ENCODE results near the gene MRM1. TPM values are rescaled to one million over a fixed set of nuclear protein-coding genes. Genes with fewer than 3 reads are reported as not detected.

Gene MRM1, protein sequence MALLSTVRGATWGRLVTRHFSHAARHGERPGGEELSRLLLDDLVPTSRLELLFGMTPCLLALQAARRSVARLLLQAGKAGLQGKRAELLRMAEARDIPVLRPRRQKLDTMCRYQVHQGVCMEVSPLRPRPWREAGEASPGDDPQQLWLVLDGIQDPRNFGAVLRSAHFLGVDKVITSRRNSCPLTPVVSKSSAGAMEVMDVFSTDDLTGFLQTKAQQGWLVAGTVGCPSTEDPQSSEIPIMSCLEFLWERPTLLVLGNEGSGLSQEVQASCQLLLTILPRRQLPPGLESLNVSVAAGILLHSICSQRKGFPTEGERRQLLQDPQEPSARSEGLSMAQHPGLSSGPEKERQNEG
- total RNA-seq (1 to 10 TPM; 2.7 to 4.2 TPM), polyA plus RNA-seq (ENCODE audit: insufficient read length in 2 of 2) (1 to 10 TPM; 3.9 to 6.1 TPM)
- long read RNA-seq, donor 1, partial matches to known transcripts: 0 of 1 reads
- long read RNA-seq, donor 1, other reads (novel, unspliced or antisense): 0 of 1 reads
- long read RNA-seq, donor 2: 0 reads
- long read RNA-seq, donor 3: 0 reads
- long read RNA-seq, donor 4, partial matches to known transcripts: 0 of 2 reads
- long read RNA-seq, donor 4, other reads (novel, unspliced or antisense): 0 of 2 reads

DNA sequence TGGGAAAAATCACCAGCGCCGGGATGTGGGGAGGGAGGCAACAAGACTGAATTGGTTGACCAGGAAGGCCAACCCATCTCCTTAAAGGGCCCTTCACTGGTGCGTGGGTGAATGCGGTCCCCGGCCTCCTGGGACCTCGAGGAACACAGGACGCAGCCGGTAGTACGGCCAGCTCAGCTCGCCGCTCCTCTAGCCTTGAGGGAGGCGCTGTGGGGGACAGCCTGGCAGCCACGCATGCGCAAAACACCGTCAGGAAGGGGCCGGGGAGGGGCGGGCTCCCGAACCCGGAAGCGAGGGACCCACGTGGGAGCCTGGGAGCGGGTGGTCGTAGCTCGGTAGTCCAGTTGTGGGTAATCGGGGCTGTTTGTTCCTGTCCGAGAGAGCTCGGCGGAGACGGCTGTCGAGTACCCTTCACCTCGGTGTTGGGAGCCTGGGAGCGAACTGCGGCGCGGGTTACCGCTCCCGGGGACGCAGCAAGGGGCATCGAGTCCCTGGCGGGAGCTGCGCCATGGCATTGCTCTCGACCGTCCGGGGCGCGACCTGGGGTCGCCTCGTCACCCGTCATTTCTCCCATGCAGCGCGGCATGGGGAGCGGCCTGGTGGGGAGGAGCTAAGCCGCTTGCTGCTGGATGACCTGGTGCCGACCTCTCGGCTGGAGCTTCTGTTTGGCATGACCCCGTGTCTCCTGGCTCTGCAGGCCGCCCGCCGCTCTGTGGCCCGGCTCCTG, at the start of gene MRM1:
Gene MRM1 (plus strand): TSS at position 281 of the 727 bp plus-strand sequence. CDS start 228 bp downstream, at position 509.
- Histone ChIP-seq H3K27ac (ENCODE audit: low read depth, low read length) (peak within 1 kb of the TSS; percentile 64), H3K27me3 (ENCODE audit: control insufficient read depth, insufficient read depth, low read length) (no peaks in the 10 kb centered on the region), H3K9me3 (ENCODE audit: control insufficient read depth, insufficient read depth, low read length) (no peaks in the 10 kb centered on the region), H3K4me1 (ENCODE audit: control insufficient read depth, insufficient read depth, low read length) (peaks cover 22% of the 10 kb centered on the region), H3K4me3 (ENCODE audit: low read depth, low read length) (peak within 1 kb of the TSS; percentile 87), H3K36me3 (ENCODE audit: control insufficient read depth, insufficient read depth, low read length) (peaks cover 35% of the 10 kb centered on the region)
- peak; percentile 79 to 98 (median 88) for DNase-seq (ENCODE audit: low read depth in 4 of 6, low spot score in 6 of 6)
- WGBS (ENCODE audit: insufficient coverage): 0% methylated on average over 60 of the region's 60 CpGs

DNA sequence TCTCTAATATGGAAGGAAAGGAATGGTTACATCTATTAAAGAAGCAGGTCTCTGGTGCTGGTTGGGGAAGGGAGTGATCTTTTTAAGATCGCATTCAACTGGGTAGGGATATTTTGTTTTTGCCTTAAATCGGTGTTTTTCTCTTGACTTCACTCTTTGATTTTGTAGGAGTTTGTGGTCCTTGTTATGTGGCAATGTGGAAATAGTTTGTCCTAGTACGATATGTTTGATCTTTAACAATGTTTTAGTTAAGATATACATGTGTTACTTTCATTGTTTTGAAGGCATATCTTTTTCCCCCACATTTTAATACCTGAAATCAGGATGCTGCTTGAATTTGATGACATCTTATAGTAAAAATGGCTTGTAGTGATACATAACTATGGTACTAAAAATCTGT, 47.9 kb upstream of the MRM1 start:
- no peaks in the 10 kb centered on the region for H3K9me3 ChIP-seq (ENCODE audit: control insufficient read depth, insufficient read depth, low read length)
- no peaks in the 10 kb centered on the region for H3K27me3 ChIP-seq (ENCODE audit: control insufficient read depth, insufficient read depth, low read length)
- peaks cover 17% of the 10 kb centered on the region for H3K36me3 ChIP-seq (ENCODE audit: control insufficient read depth, insufficient read depth, low read length)
- no peak for DNase-seq (ENCODE audit: low read depth in 4 of 6, low spot score in 6 of 6)
- no peak overlapping the region for H3K4me3 ChIP-seq (ENCODE audit: low read depth, low read length)
- H3K27ac ChIP-seq (ENCODE audit: low read depth, low read length): no peak overlapping the region
- H3K4me1 ChIP-seq (ENCODE audit: control insufficient read depth, insufficient read depth, low read length): no peaks in the 10 kb centered on the region
- WGBS (ENCODE audit: insufficient coverage): 100% methylated on average over 1 of the region's 3 CpGs

DNA sequence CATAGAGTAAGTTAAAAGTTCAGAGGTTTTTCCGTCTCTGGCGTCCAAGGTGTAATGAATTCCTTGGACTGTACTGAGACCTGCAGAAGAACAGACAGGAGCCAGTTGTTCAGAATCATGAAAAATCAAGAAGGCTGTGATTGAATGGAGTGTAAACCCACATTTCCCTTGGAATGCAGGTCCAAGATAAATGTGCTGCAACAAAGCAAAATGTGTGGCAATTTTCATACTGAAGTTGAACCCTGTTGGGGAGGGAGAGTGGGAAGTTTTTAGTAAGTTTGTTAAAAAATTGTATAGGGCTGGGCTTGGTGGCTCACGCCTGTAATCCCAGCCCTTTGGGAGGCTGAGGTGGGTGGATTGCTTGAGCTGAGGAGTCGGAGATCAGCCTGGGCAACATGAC, 35.3 kb upstream of the MRM1 start:
- Histone ChIP-seq H3K9me3 (ENCODE audit: control insufficient read depth, insufficient read depth, low read length) (no peaks in the 10 kb centered on the region), H3K4me3 (ENCODE audit: low read depth, low read length) (no peak overlapping the region), H3K4me1 (ENCODE audit: control insufficient read depth, insufficient read depth, low read length) (no peaks in the 10 kb centered on the region), H3K36me3 (ENCODE audit: control insufficient read depth, insufficient read depth, low read length) (peaks cover 49% of the 10 kb centered on the region), H3K27me3 (ENCODE audit: control insufficient read depth, insufficient read depth, low read length) (no peaks in the 10 kb centered on the region), H3K27ac (ENCODE audit: low read depth, low read length) (no peak overlapping the region)
- WGBS (ENCODE audit: insufficient coverage): 93% methylated on average over 3 of the region's 4 CpGs
- DNase-seq (ENCODE audit: low read depth in 4 of 6, low spot score in 6 of 6): no peak

DNA sequence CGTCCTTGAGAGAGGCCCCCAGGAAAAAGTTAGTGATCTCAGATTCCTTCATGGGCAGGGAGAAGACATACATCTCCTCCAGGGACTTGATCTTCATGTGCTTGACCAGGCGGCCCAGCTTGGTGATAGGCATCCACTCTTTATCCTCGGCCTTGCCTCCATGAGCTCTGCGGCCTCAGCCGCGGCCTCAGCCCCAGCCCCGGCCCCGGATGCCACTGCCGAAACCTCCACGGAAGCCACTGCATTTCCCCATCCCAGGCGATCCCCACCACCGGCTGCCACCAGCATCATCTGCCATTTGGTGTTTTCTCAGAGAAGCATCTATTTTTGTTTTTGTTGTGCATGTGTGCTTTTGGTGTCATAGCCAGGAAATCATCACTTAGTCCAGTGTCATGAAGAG, 26.4 kb upstream of the MRM1 start:
- H3K27me3 ChIP-seq (ENCODE audit: control insufficient read depth, insufficient read depth, low read length): no peaks in the 10 kb centered on the region
- H3K4me1 ChIP-seq (ENCODE audit: control insufficient read depth, insufficient read depth, low read length): no peaks in the 10 kb centered on the region
- 95% methylated on average over 10 of the region's 12 CpGs for WGBS (ENCODE audit: insufficient coverage)
- H3K36me3 ChIP-seq (ENCODE audit: control insufficient read depth, insufficient read depth, low read length): peaks cover 39% of the 10 kb centered on the region
- H3K27ac ChIP-seq (ENCODE audit: low read depth, low read length): no peak overlapping the region
- no peak for DNase-seq (ENCODE audit: low read depth in 4 of 6, low spot score in 6 of 6)
- no peak overlapping the region for H3K4me3 ChIP-seq (ENCODE audit: low read depth, low read length)
- no peaks in the 10 kb centered on the region for H3K9me3 ChIP-seq (ENCODE audit: control insufficient read depth, insufficient read depth, low read length)

DNA sequence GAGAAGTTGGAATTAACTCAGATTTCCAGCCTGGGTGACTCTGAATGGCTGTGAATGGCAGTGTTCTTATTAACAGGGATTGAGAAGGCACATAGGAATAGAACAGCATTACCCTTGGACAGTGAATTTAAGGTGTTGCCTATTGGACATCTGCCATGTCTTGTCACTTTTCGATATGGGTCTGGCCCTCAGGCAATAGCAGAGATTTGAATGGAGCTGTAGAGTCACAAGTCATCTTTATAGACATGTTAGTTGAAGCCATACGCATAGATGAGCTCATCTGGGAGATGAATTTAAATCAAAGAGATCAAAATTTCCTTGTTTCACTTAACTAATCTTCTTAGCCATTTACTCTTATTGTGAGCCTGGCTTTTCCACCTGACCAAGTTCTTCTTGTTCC, 24.6 kb upstream of the MRM1 start:
- Histone ChIP-seq H3K36me3 (ENCODE audit: control insufficient read depth, insufficient read depth, low read length) (peaks cover 34% of the 10 kb centered on the region), H3K9me3 (ENCODE audit: control insufficient read depth, insufficient read depth, low read length) (no peaks in the 10 kb centered on the region), H3K27ac (ENCODE audit: low read depth, low read length) (no peak overlapping the region), H3K27me3 (ENCODE audit: control insufficient read depth, insufficient read depth, low read length) (no peaks in the 10 kb centered on the region), H3K4me3 (ENCODE audit: low read depth, low read length) (no peak overlapping the region), H3K4me1 (ENCODE audit: control insufficient read depth, insufficient read depth, low read length) (no peaks in the 10 kb centered on the region)
- no CpG with 5 or more reads among the region's 2 CpGs for whole genome bisulfite sequencing (ENCODE audit: insufficient coverage)
- DNase-seq (ENCODE audit: low read depth in 4 of 6, low spot score in 6 of 6): peak in 1 of 6 donors; percentile 3

DNA sequence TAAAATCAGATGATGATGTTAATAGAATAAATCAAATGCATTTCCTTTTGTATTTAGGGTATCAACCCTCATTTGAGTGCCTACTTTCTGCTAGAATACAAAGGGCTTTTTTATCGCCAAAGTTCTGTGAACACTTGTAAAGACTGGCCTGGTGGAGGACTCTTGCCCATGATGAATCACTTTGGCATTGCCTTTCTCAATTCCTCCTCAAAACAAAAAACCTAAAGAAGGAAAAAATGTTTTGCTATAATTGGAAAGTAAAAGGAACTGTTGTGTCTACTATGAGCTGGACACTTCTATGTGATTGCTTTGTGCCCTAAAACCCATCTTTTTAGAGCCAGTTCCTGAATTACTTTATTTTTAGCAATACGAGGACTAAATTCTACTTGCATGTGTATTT, 22.7 kb upstream of the MRM1 start:
- Histone ChIP-seq H3K4me3 (ENCODE audit: low read depth, low read length) (no peak overlapping the region), H3K4me1 (ENCODE audit: control insufficient read depth, insufficient read depth, low read length) (no peaks in the 10 kb centered on the region), H3K36me3 (ENCODE audit: control insufficient read depth, insufficient read depth, low read length) (peaks cover 35% of the 10 kb centered on the region), H3K27ac (ENCODE audit: low read depth, low read length) (no peak overlapping the region), H3K27me3 (ENCODE audit: control insufficient read depth, insufficient read depth, low read length) (no peaks in the 10 kb centered on the region), H3K9me3 (ENCODE audit: control insufficient read depth, insufficient read depth, low read length) (no peaks in the 10 kb centered on the region)
- DNase-seq (ENCODE audit: low read depth in 4 of 6, low spot score in 6 of 6): no peak
- WGBS (ENCODE audit: insufficient coverage): no CpG with 5 or more reads among the region's 2 CpGs

DNA sequence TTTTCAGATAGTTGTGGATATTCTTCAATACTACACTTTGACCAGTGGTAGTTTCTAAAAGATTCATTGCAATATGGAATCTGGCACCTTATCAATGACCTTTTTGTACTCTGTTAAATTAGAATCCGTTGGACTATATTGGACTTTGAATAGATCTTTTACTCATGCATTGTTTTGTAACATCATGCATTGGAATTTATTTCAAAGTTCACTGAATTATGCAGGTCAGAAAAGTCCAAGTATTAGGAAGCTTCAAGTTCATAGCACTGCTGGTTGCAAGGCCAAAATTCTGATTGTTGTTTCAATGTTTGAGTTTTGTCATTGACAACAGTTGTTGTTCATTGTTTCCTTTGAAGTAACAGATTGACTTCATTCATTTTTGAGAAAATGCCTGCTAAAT, 17.6 kb upstream of the MRM1 start:
- Histone ChIP-seq H3K4me3 (ENCODE audit: low read depth, low read length) (no peak overlapping the region), H3K27ac (ENCODE audit: low read depth, low read length) (no peak overlapping the region), H3K4me1 (ENCODE audit: control insufficient read depth, insufficient read depth, low read length) (no peaks in the 10 kb centered on the region), H3K27me3 (ENCODE audit: control insufficient read depth, insufficient read depth, low read length) (no peaks in the 10 kb centered on the region), H3K9me3 (ENCODE audit: control insufficient read depth, insufficient read depth, low read length) (no peaks in the 10 kb centered on the region), H3K36me3 (ENCODE audit: control insufficient read depth, insufficient read depth, low read length) (peaks cover 46% of the 10 kb centered on the region)
- WGBS (ENCODE audit: insufficient coverage): no CpG with 5 or more reads among the region's 1 CpG
- DNase-seq (ENCODE audit: low read depth in 4 of 6, low spot score in 6 of 6): no peak

DNA sequence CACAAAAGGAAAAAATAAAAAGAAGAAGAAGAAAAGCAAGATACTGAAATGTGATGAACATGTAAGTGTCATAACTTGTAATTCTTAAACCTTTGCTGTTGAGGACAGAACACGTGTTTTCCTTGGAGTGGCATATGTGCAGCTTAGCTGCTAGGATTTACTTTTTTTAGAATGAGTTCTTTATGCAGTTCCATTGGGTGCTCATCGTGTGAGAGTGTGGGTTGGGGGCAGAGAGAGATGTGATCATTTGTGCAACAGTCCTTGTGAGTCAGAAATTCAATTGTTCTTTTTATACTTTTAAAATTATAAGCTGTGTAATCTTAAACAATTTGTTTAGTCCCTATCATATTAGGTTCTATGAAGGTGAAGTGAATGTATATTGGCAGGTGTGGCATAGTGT, 15.2 kb upstream of the MRM1 start:
- Histone ChIP-seq H3K36me3 (ENCODE audit: control insufficient read depth, insufficient read depth, low read length) (peaks cover 34% of the 10 kb centered on the region), H3K27ac (ENCODE audit: low read depth, low read length) (no peak overlapping the region), H3K27me3 (ENCODE audit: control insufficient read depth, insufficient read depth, low read length) (no peaks in the 10 kb centered on the region), H3K9me3 (ENCODE audit: control insufficient read depth, insufficient read depth, low read length) (no peaks in the 10 kb centered on the region), H3K4me3 (ENCODE audit: low read depth, low read length) (no peak overlapping the region), H3K4me1 (ENCODE audit: control insufficient read depth, insufficient read depth, low read length) (peaks cover under 1% of the 10 kb centered on the region)
- 100% methylated on average over 1 of the region's 2 CpGs for WGBS (ENCODE audit: insufficient coverage)
- no peak for DNase-seq (ENCODE audit: low read depth in 4 of 6, low spot score in 6 of 6)

DNA sequence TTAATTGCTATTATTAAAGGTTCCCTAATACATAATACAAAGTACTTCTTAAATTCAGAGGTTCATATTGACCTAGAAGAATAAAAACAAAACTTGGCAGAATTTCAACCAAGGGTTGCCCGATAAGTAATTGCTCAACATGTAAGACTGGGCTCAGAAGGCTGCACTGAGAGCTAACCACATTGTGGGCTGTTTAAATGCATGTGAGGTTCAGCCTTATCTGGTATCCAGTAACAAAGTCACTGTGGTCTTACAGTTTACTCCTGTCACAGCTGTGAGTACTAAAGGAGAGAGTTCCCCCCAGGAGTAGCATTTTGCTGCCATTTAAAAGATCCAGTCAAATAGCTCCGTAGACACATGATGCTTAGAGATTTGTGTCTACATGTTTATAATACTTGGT, 11.3 kb upstream of the MRM1 start:
- no peak for DNase-seq (ENCODE audit: low read depth in 4 of 6, low spot score in 6 of 6)
- H3K27ac ChIP-seq (ENCODE audit: low read depth, low read length): no peak overlapping the region
- no peak overlapping the region for H3K4me3 ChIP-seq (ENCODE audit: low read depth, low read length)
- peaks cover 31% of the 10 kb centered on the region for H3K36me3 ChIP-seq (ENCODE audit: control insufficient read depth, insufficient read depth, low read length)
- 63% methylated on average over 2 of the region's 2 CpGs for WGBS (ENCODE audit: insufficient coverage)
- no peaks in the 10 kb centered on the region for H3K9me3 ChIP-seq (ENCODE audit: control insufficient read depth, insufficient read depth, low read length)
- peaks cover 22% of the 10 kb centered on the region for H3K4me1 ChIP-seq (ENCODE audit: control insufficient read depth, insufficient read depth, low read length)
- no peaks in the 10 kb centered on the region for H3K27me3 ChIP-seq (ENCODE audit: control insufficient read depth, insufficient read depth, low read length)
